ENCODE data around the gene MYO1D.

Gene MYO1D

DNA sequence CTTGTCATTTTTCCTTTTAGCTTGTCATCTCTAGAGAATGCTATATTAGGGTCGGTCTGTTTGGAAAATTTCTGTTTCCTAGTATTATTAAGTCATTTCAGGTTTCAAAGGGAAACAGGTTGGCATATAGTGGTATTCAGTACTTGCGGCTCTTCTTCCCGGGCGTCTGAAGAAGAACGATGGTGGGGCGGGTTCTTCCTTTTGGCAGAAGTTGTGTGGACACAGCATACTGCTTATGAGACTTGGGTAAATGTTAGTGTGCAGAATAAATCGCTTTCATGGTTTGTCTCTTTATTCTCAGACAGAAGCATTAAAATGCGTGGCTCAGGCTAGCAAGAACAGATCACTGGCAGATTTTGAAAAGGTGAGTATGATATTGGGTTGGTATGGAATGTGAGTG, 399.7 kb downstream of the MYO1D start:
- no peak for DNase-seq (ENCODE audit: extremely low spot score)
- POLR2A ChIA-PET: no interaction called here

DNA sequence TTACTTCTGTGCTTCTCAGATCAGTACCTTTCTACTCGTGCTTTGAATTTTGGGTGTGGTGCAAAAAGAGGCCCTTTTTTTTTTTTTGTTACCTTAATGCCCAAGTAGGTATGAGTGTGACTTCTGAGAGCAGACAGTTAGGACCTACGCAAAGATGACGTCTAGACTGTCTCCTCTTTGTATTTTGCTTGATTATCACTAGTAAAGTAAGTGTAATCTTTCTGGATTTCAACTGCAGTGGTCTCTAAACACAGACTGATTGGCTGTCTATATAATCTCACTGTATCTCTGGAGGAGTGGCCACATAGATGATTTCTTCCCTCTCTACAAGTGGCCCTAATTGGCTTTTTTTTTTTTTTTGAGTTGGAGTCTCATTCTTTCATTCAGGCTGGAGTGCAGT, 401.7 kb downstream of the MYO1D start:
- CTCF ChIA-PET: interaction anchor here (2.1 kb wide), 1 partner anchor 13 kb away, joined by 10 read pairs; no protein-coding TSS in a partner anchor

More for the DNA sequence above, 399.7 kb downstream of the MYO1D start:
- no peak for TF ChIP-seq LEF1 (IDR thresholded peaks at IDR 0.05; ENCODE audit: borderline replicate concordance)
- no peak for TF ChIP-seq FOXK2 (IDR thresholded peaks at IDR 0.05)
- TF ChIP-seq CTBP1 (IDR thresholded peaks at IDR 0.05; ENCODE audit: borderline replicate concordance): no peak
- TF ChIP-seq TARDBP (IDR thresholded peaks at IDR 0.05): no peak
- no peak for TF ChIP-seq ELF4 (IDR thresholded peaks at IDR 0.05)
- TF ChIP-seq L3MBTL2 (conservative IDR thresholded peaks at IDR 0.05): no peak
- no peak for TF ChIP-seq SP1 (IDR thresholded peaks at IDR 0.05)
- no peak for TF ChIP-seq SUZ12 (IDR thresholded peaks at IDR 0.05)
- no peak for TF ChIP-seq FOXA1 (IDR thresholded peaks at IDR 0.05)
- TF ChIP-seq FOXM1 (IDR thresholded peaks at IDR 0.05; ENCODE audit: borderline replicate concordance): no peak
- no peak for TF ChIP-seq HDGF (IDR thresholded peaks at IDR 0.05; ENCODE audit: borderline replicate concordance)
- TF ChIP-seq, protein P1, sequence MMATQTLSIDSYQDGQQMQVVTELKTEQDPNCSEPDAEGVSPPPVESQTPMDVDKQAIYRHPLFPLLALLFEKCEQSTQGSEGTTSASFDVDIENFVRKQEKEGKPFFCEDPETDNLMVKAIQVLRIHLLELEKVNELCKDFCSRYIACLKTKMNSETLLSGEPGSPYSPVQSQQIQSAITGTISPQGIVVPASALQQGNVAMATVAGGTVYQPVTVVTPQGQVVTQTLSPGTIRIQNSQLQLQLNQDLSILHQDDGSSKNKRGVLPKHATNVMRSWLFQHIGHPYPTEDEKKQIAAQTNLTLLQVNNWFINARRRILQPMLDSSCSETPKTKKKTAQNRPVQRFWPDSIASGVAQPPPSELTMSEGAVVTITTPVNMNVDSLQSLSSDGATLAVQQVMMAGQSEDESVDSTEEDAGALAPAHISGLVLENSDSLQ (IDR thresholded peaks at IDR 0.05): no peak
- TF ChIP-seq NFRKB (IDR thresholded peaks at IDR 0.05): no peak
- no peak for TF ChIP-seq BHLHE40 (IDR thresholded peaks at IDR 0.05; ENCODE audit: borderline replicate concordance)
- TF ChIP-seq ARNT (IDR thresholded peaks at IDR 0.05): no peak
- TF ChIP-seq ZNF384 (IDR thresholded peaks at IDR 0.05): no peak
- CTCF ChIA-PET: no interaction called here

DNA sequence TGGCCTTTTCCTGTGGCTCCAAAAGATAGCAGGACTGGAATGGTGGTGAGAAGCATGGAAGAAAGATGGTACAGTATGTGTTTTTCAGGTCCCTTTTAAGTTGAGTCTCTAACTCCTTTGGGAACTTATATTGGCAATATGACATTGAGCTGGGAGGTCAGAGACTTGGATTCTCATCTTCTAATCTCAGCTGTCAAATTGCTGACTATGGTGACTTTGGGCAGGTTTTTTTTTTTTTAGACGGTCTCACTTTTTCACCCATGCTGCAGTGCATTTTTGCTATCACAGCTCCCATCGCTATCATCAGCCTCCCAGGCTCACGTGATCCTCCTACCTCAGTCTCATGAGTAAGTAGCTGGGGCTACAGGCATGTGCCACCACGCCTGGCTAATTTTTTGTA, 405.3 kb downstream of the MYO1D start:
- CTCF ChIA-PET: interaction anchor here (1.0 to 2.9 kb wide), 2 partner anchors 9 to 299 kb away, joined by 3 to 14 read pairs; no protein-coding TSS in a partner anchor
- TF ChIP-seq SP1 (IDR thresholded peaks at IDR 0.05) (no peak), ZNF384 (IDR thresholded peaks at IDR 0.05) (no peak), CTBP1 (IDR thresholded peaks at IDR 0.05; ENCODE audit: borderline replicate concordance) (no peak), LEF1 (IDR thresholded peaks at IDR 0.05; ENCODE audit: borderline replicate concordance) (no peak), L3MBTL2 (conservative IDR thresholded peaks at IDR 0.05) (no peak), NFRKB (IDR thresholded peaks at IDR 0.05) (no peak), SUZ12 (IDR thresholded peaks at IDR 0.05) (no peak), ARNT (IDR thresholded peaks at IDR 0.05) (no peak), FOXK2 (IDR thresholded peaks at IDR 0.05) (no peak), FOXA1 (IDR thresholded peaks at IDR 0.05) (no peak), FOXM1 (IDR thresholded peaks at IDR 0.05; ENCODE audit: borderline replicate concordance) (no peak), TARDBP (IDR thresholded peaks at IDR 0.05) (no peak), HDGF (IDR thresholded peaks at IDR 0.05; ENCODE audit: borderline replicate concordance) (no peak), ELF4 (IDR thresholded peaks at IDR 0.05) (no peak), BHLHE40 (IDR thresholded peaks at IDR 0.05; ENCODE audit: borderline replicate concordance) (no peak)
- TF ChIP-seq, protein P1 (IDR thresholded peaks at IDR 0.05): no peak

More for the DNA sequence above, 401.7 kb downstream of the MYO1D start:
- no peak for TF ChIP-seq SP1 (IDR thresholded peaks at IDR 0.05)
- DNase-seq (ENCODE audit: extremely low spot score): no peak
- POLR2A ChIA-PET: no interaction called here

DNA sequence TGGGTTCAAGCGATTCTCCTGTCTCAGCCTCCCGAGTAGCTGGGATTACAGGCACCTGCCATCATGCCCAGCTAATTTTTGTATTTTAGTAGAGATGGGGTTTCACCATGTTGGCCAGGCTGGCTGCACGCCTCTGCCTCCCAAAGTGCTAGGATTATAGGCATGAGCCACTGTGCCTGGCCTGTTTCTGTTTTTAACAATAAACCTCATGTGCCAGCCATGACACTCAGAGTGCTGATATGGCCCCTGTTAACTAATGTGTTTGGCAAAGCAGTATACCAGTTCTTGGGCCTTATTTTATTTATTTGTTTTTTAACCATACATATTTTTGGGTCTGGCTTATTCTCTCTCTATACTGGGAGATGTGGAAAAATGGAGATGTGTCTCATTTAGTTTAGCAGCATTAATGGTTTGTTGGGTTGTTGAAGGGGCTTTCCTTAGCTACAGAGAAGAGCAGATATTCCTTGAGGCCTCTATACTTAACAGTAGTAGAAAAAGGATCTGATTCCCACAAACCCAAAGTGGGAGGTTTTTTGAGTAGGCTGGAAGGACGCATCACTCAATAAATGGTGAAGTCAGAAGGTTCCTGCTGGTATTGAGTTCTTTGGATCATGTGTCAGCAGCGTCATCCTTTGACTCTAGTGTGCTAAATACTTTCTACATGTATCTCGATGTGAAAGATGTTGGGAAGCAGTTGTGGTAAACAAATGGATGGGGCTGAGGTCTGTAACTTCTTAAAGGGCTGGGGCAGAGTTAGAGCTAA, 406.3 kb downstream of the MYO1D start:
- ChIA-PET CTCF (interaction anchor here (1.0 to 2.9 kb wide), 2 partner anchors 8 to 300 kb away, joined by 3 to 14 read pairs; no protein-coding TSS in a partner anchor), POLR2A (interaction anchor here (0.6 kb wide), 1 partner anchor 15 kb away, joined by 3 read pairs; no protein-coding TSS in a partner anchor)
- no peak for DNase-seq (ENCODE audit: extremely low spot score)
- TF ChIP-seq BHLHE40 (IDR thresholded peaks at IDR 0.05; ENCODE audit: borderline replicate concordance): no peak
- TF ChIP-seq SUZ12 (IDR thresholded peaks at IDR 0.05): no peak
- TF ChIP-seq FOXK2 (IDR thresholded peaks at IDR 0.05): no peak
- no peak for TF ChIP-seq ELF4 (IDR thresholded peaks at IDR 0.05)
- TF ChIP-seq ARNT (IDR thresholded peaks at IDR 0.05): no peak
- TF ChIP-seq LEF1 (IDR thresholded peaks at IDR 0.05; ENCODE audit: borderline replicate concordance): no peak
- no peak for TF ChIP-seq FOXA1 (IDR thresholded peaks at IDR 0.05)

More for the DNA sequence above, 405.3 kb downstream of the MYO1D start:
- DNase-seq (ENCODE audit: extremely low spot score): no peak
- POLR2A ChIA-PET: interaction anchor here (1.0 to 1.3 kb wide), 2 partner anchors 10 to 28 kb away, joined by 3 read pairs; partner anchors contain the start of gene PSMD11

DNA sequence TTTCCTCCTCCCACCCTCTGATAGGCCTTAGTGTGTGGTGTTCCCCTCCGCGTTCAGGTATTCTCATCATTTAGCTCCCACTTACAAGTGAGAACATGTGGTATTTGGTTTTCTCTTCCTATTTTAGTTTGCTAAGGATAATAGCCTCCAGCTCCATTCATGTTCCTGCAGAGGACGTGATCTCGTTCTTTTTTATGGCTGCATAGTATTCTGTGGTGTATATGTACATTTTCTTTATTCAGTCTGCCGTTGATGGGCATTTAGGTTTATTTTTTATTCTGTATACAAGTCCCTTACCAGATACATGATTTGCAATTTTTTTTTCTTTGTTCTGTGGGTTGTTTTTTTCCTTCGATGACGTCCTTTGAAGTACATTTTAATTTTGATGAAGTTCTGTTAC, 409.0 kb downstream of the MYO1D start:
- ChIA-PET POLR2A (no interaction called here), CTCF (no interaction called here)
- no peak for TF ChIP-seq ELF4 (IDR thresholded peaks at IDR 0.05)
- TF ChIP-seq FOXM1 (IDR thresholded peaks at IDR 0.05; ENCODE audit: borderline replicate concordance): no peak
- TF ChIP-seq BHLHE40 (IDR thresholded peaks at IDR 0.05; ENCODE audit: borderline replicate concordance): no peak
- TF ChIP-seq NFRKB (IDR thresholded peaks at IDR 0.05): no peak
- TF ChIP-seq SP1 (IDR thresholded peaks at IDR 0.05): no peak
- TF ChIP-seq ARNT (IDR thresholded peaks at IDR 0.05): no peak
- no peak for TF ChIP-seq FOXK2 (IDR thresholded peaks at IDR 0.05)
- no peak for TF ChIP-seq SUZ12 (IDR thresholded peaks at IDR 0.05)
- TF ChIP-seq ZNF384 (IDR thresholded peaks at IDR 0.05): no peak
- TF ChIP-seq, protein P1 (IDR thresholded peaks at IDR 0.05): no peak
- no peak for TF ChIP-seq L3MBTL2 (conservative IDR thresholded peaks at IDR 0.05)
- TF ChIP-seq TARDBP (IDR thresholded peaks at IDR 0.05): no peak
- no peak for TF ChIP-seq FOXA1 (IDR thresholded peaks at IDR 0.05)
- TF ChIP-seq CTBP1 (IDR thresholded peaks at IDR 0.05; ENCODE audit: borderline replicate concordance): no peak
- no peak for TF ChIP-seq LEF1 (IDR thresholded peaks at IDR 0.05; ENCODE audit: borderline replicate concordance)
- TF ChIP-seq HDGF (IDR thresholded peaks at IDR 0.05; ENCODE audit: borderline replicate concordance): no peak
- no peak for DNase-seq (ENCODE audit: extremely low spot score)

DNA sequence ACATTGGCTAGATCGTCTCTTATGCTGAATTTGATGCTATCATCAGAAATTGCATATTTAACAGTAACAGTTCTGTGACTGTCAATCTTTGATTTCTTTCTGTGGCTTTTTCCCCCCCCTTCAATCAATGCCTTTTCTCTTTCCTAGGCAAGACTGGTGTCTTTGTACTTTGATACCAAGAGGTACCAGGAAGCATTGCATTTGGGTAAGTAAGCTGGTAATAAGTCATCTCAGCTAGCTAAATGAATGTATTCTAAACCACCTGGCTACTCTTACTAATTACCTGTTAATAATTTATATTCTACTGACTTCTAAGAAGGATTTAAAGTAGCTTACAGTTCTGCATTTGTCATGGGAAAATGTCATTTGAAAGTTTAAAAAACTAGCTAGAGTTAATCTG, 412.6 kb downstream of the MYO1D start:
- ChIA-PET CTCF (interaction anchor here (1.0 kb wide), 1 partner anchor 20 kb away, joined by 3 read pairs; the partner anchor contains the start of gene PSMD11), POLR2A (no interaction called here)
- TF ChIP-seq CTBP1 (IDR thresholded peaks at IDR 0.05; ENCODE audit: borderline replicate concordance): no peak
- no peak for TF ChIP-seq FOXK2 (IDR thresholded peaks at IDR 0.05)
- no peak for TF ChIP-seq L3MBTL2 (conservative IDR thresholded peaks at IDR 0.05)
- TF ChIP-seq BHLHE40 (IDR thresholded peaks at IDR 0.05; ENCODE audit: borderline replicate concordance): no peak
- no peak for TF ChIP-seq ARNT (IDR thresholded peaks at IDR 0.05)
- no peak for TF ChIP-seq ZNF384 (IDR thresholded peaks at IDR 0.05)
- no peak for TF ChIP-seq HDGF (IDR thresholded peaks at IDR 0.05; ENCODE audit: borderline replicate concordance)
- no peak for TF ChIP-seq FOXM1 (IDR thresholded peaks at IDR 0.05; ENCODE audit: borderline replicate concordance)
- no peak for DNase-seq (ENCODE audit: extremely low spot score)
